Measurements from ENCODE around the gene TMEM143. TPM values are rescaled to one million over a fixed set of nuclear protein-coding genes. Genes with fewer than 3 reads are reported as not detected.

TMEM143 gene
- 6.0 TPM for total RNA-seq

GRCh38 chr19:48363810-48364597 is at the start of gene TMEM143, which contains the start of gene SYNGR4:
TMEM143 (minus strand) TSS chr19:48363940; CDS start chr19:48363920, 20 bp downstream.
SYNGR4 (plus strand) TSS chr19:48364367; CDS start chr19:48365843, 1,476 bp downstream.

GRCh38 chr19:48393559-48394330 is 30.0 kb upstream of the TMEM143 start, which contains the start of gene GRIN2D:
GRIN2D (plus strand) TSS chr19:48393668; CDS start chr19:48398393, 4,725 bp downstream.

DNA sequence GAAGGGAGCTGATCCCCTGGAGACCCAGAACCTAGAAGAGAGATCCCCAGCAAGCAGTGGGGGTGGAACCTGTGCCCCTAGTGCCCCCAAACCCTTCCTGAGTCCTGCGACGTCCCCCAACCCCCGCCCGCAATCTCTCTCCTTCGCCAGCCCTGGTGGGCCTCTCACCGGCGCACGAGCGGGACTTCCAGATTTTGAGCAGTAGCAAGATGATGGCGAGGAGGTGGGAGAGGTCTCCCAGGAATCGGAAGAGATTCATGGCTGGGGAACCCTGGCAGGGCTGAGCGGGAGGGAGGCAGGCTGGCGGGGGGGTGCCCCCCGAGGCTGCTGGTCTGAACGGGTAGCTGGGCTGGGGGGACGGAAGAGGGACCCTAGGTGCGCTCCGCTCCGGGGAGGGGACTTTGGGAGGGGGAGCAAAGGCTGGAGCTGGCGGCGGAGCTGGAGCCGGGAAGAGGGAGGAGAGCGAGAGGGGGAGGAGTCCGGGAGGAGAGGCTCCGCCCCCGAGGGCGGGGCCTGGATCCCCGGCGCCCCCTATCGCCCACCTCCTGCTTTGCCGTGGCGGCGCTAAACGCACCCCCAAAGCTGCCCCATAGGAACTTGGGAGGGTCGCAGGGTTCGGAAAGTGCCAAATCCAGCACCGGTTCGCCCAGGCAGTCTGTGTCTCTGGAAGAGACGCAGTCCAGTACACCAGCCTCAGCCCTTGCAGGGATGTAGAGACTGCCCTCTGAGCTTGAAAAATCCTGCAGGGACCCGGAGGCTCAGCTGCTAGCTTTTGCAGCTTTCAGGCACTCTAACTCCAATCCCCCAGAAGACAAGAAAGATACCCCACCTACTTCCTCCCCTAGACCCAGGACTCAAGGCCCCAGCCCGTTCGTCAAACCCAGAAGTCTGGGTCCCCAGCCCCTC is 27.6 kb upstream of the TMEM143 start, which contains the start of gene KDELR1:
KDELR1 (minus strand) TSS at position 452 of the 906 bp plus-strand sequence; CDS start at position 259, 193 bp downstream.

GRCh38 chr19:48325265-48325910 is 38.4 kb downstream of the TMEM143 start, which contains the start of gene EMP3:
EMP3 (plus strand) TSS chr19:48325552; CDS start chr19:48326845, 1,293 bp downstream.

Other genes starting within 250 kb of the TMEM143 start
- gene LIG1, start 193.6 kb downstream of the TMEM143 start, total RNA-seq = 26.3 TPM
- gene ZSWIM9, start 193.3 kb downstream of the TMEM143 start, total RNA-seq = 3.7 TPM
- gene CARD8, start 108.0 kb downstream of the TMEM143 start, total RNA-seq = 30.7 TPM
- gene ZNF114, start 93.9 kb downstream of the TMEM143 start, total RNA-seq = 9.0 TPM
- 4.6 TPM for gene EMP3, start 38.4 kb downstream of the TMEM143 start, total RNA-seq
- not detected for gene SYNGR4, start 427 bp upstream of the TMEM143 start, total RNA-seq
- 35.3 TPM for gene KDELR1, start 27.6 kb upstream of the TMEM143 start, total RNA-seq
- 15.7 TPM for gene GRIN2D, start 29.7 kb upstream of the TMEM143 start, total RNA-seq
- 11.8 TPM for gene GRWD1, start 82.0 kb upstream of the TMEM143 start, total RNA-seq
- gene KCNJ14, start 91.6 kb upstream of the TMEM143 start, total RNA-seq = 0.92 TPM
- gene CYTH2, start 105.4 kb upstream of the TMEM143 start, total RNA-seq = 57.7 TPM
- 16.4 TPM for gene LMTK3, start 147.9 kb upstream of the TMEM143 start, total RNA-seq
- gene SULT2B1, start 188.2 kb upstream of the TMEM143 start, total RNA-seq = not detected
- gene SPACA4, start 242.8 kb upstream of the TMEM143 start, total RNA-seq = not detected